ENCODE results near the gene TRDMT1.

GRCh38 chr10:17216901-17217395 lies 15.5 kb upstream of the TRDMT1 start:
- TF ChIP-seq, protein P1, sequence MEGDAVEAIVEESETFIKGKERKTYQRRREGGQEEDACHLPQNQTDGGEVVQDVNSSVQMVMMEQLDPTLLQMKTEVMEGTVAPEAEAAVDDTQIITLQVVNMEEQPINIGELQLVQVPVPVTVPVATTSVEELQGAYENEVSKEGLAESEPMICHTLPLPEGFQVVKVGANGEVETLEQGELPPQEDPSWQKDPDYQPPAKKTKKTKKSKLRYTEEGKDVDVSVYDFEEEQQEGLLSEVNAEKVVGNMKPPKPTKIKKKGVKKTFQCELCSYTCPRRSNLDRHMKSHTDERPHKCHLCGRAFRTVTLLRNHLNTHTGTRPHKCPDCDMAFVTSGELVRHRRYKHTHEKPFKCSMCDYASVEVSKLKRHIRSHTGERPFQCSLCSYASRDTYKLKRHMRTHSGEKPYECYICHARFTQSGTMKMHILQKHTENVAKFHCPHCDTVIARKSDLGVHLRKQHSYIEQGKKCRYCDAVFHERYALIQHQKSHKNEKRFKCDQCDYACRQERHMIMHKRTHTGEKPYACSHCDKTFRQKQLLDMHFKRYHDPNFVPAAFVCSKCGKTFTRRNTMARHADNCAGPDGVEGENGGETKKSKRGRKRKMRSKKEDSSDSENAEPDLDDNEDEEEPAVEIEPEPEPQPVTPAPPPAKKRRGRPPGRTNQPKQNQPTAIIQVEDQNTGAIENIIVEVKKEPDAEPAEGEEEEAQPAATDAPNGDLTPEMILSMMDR (IDR thresholded peaks at IDR 0.05): no peak
- no peak for TF ChIP-seq POLR2AphosphoS5 (IDR thresholded peaks at IDR 0.05)
- no peak for TF ChIP-seq EP300 (IDR thresholded peaks at IDR 0.05)
- no peak for TF ChIP-seq POLR2A (IDR thresholded peaks at IDR 0.05)

All from suprapubic skin (tissue), 4 donors.